ENCODE data around the gene MYO7A.

Gene MYO7A

GRCh38 chr11:77201991-77202841 is 74.2 kb downstream of the MYO7A start:
- DNase-seq (ENCODE audit: low read depth): no peak

GRCh38 chr11:77202941-77203900 is 75.2 kb downstream of the MYO7A start:
- DNase-seq (ENCODE audit: low read depth): no peak

GRCh38 chr11:77203901-77204753 is 76.1 kb downstream of the MYO7A start:
- no peak for DNase-seq (ENCODE audit: low read depth)

DNA sequence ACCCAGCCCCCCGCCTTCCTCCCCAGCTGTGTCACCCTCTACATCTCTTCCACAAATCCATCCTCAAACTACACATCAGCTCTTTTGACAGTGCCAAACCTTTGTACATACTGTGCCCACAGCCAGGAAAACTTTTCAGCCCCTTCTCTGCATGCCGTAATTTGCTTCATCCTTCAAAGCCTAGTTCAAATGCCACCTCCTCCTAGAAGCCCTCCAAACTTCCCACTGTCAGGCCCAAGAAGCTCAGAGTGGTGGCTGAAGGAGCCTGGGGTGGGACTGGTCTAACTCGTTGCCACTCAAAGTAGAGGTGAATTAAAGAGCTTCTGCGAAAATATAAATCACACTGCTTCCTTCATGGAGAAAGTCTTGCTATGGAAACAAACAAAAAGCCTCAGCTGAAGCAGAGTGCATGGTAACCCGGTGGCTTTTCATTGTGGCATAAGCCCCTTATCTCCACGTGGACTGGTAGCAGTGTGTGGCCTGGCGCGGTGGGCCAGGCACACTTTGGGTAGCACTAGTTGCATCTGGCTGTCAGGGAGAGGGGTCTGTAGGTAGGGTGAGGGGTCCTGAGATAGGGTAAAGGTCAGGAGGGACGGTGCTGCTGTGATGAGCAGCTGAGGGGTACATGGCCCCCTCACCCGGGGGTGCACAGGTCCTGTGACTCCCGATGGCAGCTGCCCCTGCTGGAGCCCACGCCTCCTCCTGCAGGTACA is 76.9 kb downstream of the MYO7A start:
- no peak for DNase-seq (ENCODE audit: low read depth)

DNA sequence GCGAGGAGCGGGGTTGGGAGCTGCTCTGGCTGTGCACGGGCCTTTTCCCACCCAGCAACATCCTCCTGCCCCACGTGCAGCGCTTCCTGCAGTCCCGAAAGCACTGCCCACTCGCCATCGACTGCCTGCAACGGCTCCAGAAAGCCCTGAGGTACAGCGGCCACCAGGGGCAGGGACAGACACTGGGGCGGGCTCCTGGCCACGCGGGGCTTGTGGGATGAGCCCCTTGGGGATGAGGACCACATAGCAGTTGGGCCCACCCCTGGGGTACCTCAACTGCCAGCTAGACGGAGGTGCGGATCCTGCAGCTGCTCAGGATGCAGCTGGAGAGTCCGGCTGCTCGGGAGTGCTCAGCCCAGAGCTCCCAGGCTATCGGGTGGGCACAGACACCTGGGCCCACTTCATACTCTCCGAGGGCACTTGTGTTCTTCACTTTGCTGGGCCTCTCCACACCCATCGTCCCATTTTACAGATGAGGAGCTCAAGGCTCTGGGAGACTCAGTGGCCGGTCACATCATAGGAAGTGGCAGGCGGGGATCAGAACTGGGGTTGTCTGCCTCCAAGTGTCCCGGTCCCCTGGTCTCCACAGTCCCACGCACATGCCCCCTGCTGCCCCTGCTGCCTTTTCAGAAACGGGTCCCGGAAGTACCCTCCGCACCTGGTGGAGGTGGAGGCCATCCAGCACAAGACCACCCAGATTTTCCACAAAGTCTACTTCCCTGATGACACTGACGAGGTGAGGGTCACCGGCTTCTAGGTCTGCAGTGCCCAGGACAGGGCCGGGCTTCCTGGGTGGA is 77.6 kb downstream of the MYO7A start:
- DNase-seq (ENCODE audit: low read depth): no peak

GRCh38 chr11:77206264-77207018 is 78.4 kb downstream of the MYO7A start:
- no peak for DNase-seq (ENCODE audit: low read depth)

GRCh38 chr11:77207019-77207485 is 79.0 kb downstream of the MYO7A start:
- DNase-seq (ENCODE audit: low read depth): no peak

DNA sequence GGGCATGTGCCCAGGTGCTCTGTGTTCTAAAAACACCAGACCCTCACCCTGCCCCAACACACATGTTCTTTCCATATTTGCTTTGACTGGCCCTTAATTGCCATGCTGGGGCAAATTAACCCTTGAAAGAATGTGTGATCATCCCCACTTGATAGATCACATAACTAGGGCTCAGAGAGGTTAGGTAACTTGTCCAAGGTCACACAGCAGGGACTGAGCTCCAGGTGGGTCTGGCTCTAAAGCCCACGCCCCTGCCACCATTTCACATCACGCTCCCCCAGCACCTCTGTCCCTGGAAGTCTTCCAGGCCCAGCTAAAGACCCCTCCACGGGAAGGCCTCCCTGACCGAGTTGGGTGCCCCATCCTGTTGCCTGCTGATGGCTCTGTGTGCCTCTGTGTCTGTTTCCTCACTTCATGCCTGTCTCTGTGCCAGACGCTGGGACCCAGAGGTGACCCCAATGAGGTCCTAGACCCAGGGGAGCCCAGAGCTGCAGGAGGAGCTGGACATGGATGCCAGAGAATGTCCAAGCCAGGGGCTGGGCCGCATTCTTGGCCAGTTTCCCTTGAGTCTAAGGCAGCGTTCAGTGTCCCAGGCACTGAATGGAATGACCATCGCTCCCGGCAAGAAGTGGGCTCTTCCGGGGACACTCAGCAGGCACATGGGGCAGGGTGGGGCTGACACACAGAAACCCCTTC is 79.7 kb downstream of the MYO7A start:
- DNase-seq (ENCODE audit: low read depth): no peak

- DNase-seq (ENCODE audit: low read depth): no peak
These were observed 80.5 kb downstream of the MYO7A start for GRCh38 chr11:77208535-77208934.

- no peak for DNase-seq (ENCODE audit: low read depth)
These were observed 81.6 kb downstream of the MYO7A start for GRCh38 chr11:77209663-77210062.

DNA sequence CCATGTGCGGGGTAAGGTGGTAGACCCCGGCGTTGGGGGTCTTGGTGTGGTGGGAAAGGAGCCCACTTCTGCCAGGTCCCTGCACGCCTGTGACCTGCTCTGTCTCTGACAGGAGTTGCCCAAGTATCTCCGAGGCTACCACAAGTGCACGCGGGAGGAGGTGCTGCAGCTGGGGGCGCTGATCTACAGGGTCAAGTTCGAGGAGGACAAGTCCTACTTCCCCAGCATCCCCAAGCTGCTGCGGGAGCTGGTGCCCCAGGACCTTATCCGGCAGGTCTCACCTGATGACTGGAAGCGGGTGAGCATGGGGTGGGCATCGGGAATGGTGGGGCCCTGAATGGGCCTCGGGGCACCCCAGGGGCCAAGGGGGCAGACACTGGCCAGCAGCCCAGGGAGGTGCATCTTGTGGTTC is 83.0 kb downstream of the MYO7A start:
- DNase-seq (ENCODE audit: low read depth): no peak

DNA sequence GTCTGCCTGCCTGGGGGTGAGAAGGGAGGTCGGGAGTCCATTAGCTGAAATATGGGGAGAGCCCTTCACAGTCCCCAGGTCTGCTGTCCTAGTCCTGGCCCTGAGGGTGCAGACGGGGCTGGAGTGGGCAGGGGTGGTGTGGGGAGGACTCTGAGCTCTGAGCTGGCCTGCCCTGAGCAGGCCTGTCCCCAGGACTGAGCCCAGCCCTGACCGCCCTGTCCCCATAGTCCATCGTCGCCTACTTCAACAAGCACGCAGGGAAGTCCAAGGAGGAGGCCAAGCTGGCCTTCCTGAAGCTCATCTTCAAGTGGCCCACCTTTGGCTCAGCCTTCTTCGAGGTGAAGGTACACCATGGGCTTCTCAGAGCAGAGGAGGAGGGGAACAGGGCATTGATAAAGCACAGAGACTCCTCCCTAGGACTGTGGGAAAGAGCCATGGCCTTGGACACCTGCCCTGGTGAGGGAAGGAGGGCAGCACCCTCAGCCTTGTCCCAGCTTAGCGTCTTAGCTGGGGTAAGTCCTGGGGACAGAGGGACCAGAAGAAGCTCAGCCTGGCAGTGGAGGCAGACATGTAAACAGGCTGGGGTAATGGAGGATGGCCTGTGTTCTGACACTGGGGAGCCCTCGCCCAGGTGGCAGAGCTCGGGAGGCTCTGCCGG is 83.7 kb downstream of the MYO7A start:
- no peak for DNase-seq (ENCODE audit: low read depth)

- DNase-seq (ENCODE audit: low read depth): no peak
These were observed 84.4 kb downstream of the MYO7A start for GRCh38 chr11:77212314-77213007.

DNA sequence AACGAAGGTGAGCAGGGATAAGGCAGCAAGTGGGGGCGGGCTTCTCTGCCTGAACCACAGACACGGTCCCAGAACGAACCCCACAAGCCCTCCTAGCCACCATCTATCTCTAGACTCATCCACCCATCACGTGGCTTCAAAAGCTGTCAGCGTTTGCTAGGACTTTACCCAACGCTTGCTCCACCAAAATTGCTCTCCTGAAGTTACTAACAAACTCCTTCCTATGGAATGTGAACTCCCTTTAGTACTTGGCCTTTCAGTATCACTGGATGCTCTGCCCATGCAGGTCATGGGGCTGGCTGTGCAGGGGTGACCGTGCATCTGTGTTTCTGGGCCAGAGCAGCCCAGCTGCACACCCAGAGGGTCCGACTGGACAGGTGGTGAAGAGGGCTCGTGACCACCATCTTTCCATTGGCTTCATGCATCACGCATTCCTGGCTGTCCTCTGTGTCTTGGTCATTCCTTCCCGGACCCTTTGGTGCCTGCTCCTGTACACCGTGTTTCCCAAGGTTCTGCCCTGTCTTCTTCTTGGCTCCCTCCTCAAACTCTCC is 85.1 kb downstream of the MYO7A start:
- DNase-seq (ENCODE audit: low read depth): no peak

DNA sequence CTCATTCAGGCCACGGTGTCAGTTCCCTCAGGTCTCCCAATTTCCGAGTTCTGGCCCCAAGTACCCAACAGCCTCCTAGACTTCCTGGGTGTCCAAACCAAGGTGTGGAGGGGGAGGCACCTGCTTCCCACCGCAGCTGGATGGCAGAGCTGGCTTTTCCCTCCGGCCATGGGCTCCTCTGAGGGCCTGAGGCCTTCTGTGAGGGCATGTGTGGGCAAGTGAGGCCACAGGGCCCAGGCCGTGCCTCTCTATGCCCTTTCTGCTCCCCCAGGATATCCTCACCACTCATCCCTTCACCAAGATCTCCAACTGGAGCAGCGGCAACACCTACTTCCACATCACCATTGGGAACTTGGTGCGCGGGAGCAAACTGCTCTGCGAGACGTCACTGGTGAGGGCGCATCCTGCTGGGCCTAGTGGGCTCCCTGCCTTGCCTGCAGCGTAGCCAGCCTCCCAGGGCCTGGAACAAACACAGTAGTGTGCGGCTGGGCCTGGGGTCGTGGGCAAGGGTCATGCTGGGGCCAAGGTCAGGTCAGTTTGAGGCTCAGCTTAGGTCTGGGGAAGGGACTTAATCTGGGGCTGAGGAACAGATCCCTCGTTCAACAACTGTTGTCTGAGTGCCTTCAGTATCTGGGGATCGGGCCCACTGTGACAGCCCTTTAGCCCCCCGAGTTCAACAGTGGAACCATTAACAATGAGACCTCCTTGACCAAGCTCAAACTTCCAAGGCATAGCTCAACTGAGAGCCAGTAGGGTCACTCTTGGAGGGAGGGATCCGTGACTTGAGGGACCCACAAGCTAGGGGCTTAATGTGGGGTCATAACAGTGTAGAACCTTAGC is 85.8 kb downstream of the MYO7A start:
- DNase-seq (ENCODE audit: low read depth): no peak

DNA sequence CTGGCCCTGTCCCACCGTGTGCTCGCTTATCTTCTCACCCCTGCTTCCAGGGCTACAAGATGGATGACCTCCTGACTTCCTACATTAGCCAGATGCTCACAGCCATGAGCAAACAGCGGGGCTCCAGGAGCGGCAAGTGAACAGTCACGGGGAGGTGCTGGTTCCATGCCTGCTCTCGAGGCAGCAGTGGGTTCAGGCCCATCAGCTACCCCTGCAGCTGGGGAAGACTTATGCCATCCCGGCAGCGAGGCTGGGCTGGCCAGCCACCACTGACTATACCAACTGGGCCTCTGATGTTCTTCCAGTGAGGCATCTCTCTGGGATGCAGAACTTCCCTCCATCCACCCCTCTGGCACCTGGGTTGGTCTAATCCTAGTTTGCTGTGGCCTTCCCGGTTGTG is 86.5 kb downstream of the MYO7A start:
- DNase-seq (ENCODE audit: low read depth): no peak

DNA sequence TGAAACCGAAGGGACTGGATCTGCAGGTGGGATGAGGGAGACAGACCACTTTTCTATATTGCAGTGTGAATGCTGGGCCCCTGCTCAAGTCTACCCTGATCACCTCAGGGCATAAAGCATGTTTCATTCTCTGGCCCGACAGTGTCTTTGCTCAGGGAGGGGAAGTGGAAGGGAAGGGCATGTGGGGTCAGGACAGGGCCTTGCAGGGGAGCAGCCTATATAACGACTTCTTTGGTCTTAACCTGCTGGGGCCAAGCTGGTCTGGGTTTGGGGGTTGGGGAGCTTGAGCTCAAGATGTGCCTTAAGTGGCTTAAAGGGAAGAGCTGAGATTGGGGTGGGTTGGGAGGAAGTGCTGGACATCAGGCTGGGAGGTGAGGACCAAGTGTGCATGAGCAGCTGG is 87.1 kb downstream of the MYO7A start:
- no peak for DNase-seq (ENCODE audit: low read depth)
